GM19043 (cell line): Measurements from ENCODE around the gene ADISSP.

Experiments used
- ATAC-seq: cut with Tn5 transposase; IDR thresholded peaks from one replicate; pipeline ENCODE4 v1.9.1; 2021; ENCODE audit warnings: low read depth; ENCODE audit not compliant: unreplicated experiment

The ADISSP gene

DNA sequence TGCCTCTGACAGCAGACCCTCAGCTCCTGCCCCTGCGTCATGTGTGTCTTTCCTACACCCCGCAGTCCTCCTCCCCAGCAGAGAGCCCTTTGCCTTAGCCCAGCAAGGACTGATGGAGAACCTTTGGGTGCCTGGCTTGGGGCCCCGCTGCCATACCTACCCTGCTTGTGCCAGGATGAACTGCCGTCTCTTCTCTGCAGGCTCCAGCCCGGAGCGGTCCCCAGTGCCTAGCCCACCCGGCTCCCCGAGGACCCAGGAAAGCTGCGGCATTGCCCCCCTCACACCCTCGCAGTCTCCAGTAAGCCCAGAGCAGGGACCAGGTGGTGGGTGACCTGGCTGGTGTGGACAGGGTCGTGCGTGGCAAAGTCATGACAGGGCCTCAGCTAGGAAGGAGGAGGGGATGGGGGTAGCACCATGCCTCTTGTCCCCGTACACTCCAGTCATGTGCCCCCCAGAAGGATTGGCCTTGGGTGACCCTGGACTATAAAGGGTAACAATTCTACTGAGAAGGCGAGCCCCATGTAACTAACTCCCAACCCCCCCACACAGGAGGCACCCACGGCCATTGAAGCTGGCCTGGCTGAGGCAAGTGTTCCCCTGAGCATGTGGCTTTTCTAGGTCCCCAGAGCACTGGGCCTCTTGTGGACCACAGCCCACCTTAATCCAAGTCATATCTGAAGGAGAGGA lies 26.8 kb downstream of the ADISSP start:
- no peak for ATAC-seq

DNA sequence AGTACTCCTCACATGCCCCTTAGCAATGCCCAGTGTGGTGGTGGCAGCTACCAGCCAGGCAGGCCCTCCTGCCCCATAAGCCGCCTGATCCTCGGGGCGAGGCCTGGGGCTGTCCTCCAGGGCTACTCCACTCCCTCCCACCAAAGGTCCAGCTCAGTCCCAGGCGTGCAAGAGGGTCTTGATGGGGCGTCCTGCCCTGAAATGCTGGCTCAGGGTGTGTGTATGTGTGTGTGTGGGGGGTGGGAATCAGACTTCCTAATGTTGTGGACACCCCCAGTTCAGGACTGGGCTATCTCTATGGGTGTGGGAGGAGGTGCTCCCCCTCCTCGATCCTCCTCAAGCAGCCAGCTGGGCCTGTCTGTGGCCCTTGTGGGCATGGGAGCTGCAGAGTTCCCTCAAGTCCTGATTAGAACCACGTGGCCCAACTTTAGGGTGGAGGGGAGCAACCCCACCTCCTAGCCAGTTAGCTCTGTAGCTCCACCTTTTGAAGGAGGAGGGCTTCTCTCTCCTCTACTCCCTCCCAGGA lies 27.6 kb downstream of the ADISSP start:
- no peak for ATAC-seq

DNA sequence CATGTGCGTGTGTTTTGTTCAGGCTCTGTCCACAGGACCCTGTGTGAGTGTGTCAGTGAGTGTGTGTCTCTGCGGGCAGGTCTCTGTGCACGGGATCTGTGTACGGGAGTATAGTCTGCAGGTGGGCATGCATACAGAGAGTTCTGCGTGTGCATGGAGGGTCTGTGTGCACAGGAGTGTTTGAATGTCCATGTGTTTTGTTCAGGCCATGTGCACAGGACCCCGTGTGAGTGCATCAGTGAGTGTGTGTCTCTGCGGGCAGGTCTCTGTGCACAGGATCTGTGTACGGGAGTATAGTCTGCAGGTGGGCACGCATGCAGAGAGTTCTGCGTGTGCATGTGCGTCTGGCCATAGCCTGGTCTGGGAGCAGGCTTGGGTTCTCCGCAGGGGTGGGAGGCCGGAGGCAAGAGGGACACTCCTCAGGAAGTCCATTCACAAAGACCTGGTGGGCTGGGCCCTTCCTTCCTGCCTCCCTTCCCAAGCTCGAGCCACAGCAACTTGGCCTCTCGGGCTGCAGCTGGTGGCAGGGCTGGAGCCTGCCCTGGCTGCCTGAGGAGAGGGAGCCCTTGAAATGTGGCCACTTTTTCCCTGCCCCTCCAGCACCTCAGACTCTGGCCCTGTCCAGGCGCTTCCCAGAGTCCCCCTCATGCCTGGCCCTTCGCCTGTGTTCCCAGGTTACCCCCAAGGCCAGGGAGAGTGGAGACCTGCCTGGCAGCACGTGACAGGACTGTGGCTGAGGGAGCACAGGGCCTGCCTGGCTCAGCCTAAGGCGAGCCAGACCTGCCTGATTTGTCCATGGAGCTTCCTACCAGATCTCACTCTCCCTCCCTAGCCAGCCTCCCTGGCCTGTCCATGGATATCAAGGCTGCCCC lies 28.3 kb downstream of the ADISSP start:
- no peak for ATAC-seq

DNA sequence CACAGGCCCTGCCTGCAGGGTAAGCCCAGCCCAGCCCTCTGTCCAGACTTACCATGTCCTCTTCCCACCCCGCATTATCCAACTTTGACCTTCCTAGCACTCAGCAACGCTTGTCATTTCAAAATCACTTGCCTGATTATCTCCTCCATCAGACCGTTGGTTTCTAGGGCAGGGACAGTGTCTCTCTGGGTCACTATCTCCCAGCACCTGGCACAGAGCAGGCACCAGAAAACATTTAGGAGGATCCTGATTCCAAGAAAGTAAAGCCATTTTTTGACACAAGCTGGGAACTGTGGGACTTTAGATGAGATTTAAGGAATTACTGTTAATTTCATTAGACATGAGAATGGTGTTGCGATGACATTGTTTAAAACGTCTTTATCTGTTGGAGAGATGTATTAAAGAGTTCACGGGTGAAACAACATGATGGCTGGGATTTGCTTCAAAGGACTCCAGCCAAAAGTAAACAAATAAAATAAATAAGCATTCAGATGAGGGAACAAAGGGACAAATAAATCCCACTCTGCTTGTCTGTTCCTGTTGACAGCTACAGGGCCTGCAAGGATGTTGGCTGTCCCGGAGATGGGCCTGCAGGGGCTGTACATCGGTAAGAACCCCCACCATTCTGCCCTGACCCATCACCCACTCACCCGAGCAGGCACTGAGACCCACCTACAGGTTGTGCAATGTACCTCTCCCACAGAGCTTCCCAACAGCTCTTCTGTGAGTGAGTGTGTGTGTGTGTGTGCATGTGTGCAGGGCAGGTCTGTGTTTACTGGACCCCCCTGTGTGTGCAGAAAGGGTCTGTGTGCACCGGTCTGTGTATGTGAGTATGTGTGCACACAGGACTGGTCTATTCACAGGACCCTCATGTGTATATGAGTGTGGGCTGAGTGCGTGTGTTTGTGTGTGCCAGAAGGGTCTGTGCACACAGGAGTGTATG lies 29.2 kb downstream of the ADISSP start:
- no peak for ATAC-seq

DNA sequence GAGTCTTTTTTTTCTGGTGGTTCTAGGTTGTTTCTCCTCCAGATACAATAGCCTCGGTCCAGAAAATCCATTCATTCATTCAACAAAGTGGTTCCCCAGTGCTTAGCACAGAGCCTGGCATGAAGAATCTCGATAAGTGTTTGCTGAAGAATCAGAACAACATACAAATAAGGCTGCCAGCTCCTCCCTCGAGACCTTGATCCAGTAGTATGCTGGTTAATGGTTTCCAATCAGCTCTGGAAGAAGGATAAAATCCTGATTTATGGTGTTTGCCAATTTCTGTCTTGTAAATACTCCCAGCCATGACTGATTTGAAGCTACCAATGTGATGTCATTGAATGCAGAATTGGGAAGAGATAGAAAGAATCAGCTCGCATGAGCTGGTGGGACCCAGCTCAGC lies 31.8 kb downstream of the ADISSP start:
- ATAC-seq: no peak

DNA sequence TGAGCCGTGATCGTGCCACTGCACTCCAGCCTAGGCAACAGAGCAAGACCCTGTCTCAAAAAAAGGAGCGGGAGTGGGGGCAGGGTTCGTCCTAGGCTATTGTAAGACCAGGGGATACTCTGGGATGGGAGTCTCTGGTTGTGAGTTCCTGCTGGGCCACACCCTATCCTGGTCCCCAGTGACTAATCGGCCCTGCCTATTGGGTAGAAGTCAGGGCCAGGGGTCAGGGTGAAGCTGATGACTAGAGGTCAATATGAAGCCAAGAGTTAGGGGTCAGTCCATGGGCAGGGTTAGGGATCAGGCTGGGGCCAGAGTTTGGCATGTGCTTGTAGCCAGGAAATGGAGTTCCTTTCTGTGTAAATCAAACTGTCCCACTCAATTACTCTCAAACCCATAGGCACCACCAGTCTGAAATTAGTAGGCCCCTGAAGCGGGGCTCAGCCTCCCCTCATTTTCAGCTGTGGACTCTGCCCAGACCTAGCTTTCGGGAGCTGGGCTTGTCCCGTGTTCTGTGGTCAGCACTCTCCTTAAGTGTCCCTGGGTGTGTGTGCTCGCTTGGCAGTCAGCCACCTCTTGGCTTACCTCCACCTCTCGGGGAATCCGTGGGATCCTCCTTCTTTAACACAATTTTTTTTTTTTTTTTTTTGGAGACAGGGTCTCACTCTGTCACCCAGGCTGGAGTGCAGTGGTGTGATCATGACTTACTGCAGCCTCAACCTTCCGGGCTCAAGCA lies 33.3 kb downstream of the ADISSP start:
- no peak for ATAC-seq

DNA sequence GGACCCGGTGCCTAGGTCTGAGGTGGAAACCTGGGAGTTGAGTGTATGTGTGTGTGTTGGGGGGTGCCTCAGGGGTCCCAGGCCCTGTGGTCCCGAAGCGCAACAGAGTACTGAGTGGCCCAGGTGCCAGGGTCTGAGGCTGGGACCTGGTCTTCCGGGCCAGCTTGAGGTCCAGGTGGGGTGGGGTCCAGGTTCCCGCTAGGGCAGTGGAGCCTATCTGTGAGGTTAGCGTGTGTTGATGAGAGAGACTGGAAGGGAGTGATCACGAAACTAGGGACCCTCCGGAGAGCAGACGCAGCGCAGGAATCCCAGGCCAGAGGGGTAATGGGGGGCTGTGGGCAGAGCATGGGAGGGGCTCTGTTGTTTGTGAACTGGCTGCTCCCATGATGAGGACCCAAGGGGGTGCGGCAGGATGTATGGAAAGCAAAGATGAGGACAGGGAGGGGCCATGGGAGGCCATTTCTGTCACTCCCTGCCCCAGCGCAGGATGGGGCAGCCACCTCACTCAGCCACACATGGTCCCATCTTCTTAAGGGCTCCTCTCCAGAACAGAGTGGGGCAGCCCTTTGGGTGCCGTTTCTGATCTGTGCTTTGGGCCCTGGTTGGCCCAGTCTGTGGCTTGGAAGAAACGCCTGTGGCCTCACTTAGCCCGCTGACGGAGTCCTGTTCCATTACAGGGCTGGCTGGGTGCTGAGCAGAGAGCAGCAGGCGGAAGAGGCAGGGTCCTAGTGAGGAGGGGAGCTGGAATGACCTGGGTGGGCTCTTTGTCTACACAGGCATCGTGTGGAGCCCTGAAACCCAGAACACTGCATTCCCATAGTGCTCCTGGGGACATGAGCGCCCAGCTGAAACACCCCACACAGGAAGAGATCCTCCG lies 34.2 kb downstream of the ADISSP start:
- no peak for ATAC-seq

DNA sequence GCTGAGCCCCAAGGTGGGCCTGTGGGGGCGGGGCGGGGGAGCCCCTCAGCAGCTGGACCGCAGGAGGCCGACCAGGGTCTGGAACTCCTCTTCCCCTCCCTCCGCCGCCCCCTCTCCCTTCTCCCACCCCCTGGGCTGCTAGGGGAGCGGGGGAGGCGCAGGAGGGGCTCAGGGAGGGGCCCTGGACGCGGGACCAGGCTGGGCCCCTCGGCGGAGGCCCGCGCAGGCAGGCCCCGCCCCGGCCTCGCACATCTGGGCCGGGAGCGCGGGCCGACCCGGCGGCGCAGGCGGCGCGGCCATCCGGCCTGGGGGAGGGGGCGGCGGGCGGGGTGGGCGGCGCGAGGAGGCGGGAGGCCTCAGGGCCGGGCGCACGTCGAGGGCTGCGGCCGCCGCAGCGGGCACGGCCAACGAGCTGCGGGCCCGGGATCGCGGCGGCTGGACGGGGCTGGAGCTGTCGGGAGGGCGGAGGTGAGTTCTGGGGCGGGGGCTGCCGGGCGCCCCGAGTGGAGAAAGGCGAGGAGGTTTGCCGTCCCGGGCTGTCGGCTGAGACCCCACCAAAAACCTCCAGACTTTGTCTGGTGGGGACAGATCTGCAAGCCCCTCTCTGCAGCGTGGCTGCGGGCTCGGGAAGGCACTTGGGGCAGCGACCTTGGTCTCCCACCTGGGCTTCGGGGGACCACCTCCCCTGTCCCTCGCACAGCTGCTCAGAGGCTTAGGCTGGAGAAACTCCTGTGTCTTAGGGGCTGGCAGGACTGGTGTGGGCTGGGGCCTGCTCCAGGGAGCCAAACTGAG lies 35.0 kb downstream of the ADISSP start, which contains the start of gene HSPA12B:
Gene HSPA12B, plus strand, starts transcription at position 359 of the 792 bp plus-strand sequence. CDS start 5,990 bp downstream, outside the sequence.
- ATAC-seq: no peak

DNA sequence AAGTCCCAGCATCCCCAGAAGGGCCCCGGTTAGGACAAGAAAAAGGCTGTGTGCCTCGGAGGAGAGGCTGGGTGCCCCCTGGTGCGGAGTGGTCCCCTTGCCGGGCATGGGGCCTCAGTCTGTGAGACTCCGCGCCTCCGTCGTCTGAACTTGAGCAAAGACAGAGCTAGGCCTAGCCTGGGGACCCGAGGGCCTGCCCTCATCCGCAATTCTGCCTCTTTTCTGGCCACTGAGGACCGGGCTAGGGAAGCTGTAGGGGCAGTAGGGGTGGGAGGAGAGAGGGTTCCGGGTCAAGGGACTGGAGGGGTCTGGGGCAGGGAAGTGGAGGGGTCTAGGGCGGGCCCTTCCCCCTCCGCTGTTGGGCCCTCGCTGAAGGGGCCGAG lies 35.6 kb downstream of the ADISSP start:
- no peak for ATAC-seq

DNA sequence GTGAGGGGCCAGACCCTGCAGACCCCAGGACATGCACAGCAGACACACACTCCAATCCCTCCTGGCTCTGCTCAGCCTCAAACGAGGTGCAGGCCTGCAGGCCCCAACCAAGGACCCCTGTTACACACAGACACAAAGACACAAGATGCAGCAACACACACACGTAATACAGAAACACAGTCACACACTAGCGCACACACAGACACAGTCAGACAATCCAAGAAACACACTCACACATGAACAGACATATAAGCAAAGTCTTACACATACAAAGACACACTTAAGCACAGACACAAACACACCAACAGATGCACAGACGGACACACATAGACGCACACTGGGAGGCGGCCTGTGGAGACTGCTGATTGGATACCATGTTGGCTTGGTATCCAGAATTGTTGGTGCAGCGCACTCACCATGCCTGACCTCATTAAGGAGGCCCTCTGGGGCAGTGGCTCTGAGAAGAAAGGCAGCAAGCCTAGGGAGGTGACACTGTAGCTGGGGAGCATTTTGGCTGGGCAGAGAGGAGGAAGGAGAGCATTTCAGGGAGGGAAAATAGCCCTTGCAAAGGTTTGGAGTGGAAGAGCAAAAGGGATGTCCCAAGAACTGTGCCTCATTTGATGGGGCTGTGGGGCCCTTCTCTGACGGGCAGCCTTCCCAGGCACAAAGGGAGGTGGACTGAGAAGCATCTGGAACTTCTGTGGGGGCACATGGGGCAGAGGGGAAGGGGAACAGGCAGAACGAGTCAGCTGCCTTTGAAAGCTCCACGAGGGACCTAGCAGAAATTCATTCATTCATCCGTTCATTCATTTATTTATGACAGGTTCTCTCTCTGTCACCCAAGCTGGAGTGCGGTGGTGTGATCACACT lies 36.5 kb downstream of the ADISSP start:
- ATAC-seq: no peak

DNA sequence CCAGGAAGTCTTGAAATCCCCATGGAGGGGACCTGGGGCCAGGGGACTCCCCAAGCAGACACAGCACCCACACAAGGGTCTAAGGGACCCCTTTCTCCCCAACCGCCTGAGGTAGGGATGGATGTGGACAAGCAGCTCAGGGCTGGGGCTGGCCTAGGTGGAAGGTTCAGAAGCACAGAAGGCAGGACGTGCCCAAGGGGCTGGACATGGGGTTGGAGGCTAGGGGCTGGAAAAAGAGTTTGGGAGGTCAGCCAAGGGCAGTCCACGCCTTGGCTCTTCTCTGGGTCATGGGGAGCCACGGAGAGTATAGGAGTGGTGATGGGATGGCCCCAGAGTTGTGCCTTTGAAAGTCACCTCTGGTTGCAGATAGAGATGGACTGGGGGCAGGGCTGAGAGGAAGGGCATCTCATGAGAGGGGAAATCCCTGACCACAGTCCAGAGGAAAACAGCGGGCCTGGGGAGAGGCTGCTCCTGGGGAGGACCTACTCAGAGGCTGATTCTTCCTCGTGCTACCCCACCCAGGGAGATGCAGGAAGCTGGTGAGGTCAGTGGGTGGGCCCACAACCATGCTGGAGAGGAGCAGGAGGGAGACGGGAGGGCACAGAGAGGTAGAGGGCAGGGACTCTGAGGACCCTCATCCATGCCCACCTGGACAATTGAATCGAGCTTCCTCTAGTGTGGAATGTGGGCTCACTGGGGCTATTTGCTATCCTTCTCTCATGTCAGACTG lies 37.6 kb downstream of the ADISSP start:
- no peak for ATAC-seq

DNA sequence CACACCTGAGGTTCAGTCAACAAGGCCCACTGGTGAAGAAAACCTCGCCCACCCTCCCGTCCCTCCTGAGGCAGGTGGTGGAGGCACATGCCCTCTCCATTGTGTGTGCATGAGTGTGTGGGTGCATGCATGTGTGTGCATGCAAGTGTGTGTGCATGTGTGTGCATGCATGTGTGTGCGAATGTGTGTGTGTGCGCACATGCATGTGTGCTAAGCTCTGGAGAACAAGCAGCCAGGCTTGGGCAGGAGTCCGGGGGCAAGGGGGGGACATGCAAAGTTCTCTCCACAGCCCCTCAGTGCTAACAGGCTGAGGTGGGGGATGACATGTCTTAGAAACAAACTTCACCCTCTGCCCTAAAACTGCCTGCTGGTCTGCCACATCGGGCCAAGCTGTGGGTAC lies 38.2 kb downstream of the ADISSP start:
- ATAC-seq: no peak

DNA sequence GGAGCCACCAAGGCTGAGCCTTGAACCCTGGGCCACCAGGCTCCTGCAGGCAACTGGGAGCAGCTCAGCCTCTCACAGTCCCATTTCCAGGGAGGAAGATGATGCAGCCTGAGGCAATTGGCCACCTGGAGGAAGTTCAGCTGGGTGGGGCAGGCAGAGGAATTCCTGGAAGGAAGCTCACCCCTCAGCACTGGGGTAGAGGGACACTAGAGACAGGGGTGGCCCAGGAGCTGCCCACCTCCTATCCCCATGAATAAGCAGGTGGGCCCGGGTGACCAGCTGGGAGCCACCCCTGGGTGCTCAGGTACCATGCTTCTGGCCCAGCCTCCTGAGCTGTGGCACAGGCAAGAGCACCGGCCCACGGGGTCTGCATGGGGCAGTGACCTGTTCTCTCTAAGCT lies 38.7 kb downstream of the ADISSP start:
- ATAC-seq: no peak

DNA sequence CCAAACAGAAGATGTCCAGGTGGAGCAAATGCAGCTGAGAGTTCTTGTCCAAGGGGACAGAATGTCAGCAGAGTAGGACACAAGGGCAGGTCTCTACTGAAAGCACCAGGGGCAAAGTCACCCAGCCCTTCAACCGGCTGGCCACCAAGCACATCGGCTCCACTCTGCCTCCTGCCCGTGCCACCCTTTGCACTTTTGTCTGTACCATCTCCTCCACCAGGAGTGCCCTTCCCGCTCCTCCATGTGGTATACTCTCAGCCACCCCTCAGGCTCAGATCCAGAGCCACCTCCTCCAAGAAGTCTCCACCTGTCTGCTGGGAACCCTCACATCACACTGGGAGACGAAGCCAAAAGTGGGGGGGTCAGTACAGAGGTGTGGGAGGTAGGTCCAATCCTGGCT lies 39.2 kb downstream of the ADISSP start:
- ATAC-seq: no peak

DNA sequence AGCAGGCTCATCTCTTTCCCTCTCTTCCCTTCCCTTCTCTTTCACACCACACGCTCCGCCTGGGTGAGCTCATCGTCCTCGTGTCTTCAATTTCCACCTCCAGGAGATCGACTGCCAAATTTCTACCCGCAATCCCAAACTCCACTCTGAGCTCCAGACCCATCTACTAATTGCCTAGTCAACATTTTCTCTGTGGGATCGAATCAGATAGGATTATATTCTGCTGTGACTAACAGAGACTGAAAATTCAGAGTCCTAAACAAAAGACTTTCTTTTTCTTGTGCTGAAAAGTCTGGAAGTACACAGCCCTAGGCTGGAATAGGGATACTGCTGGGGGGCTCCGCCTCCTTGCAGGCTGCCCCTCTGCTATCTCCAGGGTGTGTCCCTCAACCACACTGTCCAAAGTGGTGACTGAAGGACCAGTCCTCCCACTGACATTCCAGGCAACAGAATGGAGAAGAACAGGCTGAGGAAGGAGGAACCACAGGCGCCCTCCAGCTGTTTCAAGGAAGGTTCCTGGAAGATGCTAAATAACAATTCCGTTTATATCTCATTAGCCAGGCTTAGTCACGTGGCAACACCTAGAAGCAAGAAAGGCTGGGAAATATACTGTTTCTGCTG lies 40.0 kb downstream of the ADISSP start:
- ATAC-seq: no peak

DNA sequence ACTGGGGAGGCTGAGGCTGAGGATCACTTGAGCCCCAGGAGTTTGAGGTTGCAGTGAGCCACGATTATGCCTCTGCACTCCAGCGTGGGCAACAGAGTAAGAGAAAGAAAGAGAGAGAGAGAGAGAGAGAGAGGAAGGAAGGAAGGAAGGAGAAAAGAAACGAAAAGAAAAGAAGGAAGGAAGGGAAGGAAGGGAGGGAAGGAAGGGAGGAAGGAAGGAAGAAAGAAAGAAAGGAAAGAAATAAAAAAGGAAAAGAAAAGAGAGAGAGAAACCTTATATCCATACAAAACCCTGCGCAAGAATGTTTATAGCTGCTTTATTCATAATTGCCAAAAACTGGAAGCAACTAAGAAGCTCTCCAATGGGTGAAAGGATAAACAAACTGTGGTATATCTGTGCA lies 43.2 kb downstream of the ADISSP start:
- no peak for ATAC-seq
